SIG-M5 treated with dmso at 0.1 percent for 504 hours (cell line): ENCODE data around the gene MTMR4.
"Not testable (repeated sequence)": the region's sequence is repeated elsewhere in the genome, so short reads cannot be mapped to it uniquely, and the experiment has no call there.

Experiments
- DNase-seq: peaks from one replicate; lab custom pipeline; 2025; ENCODE audit not compliant: unreplicated experiment; lab: John Stamatoyannopoulos, UW

MTMR4 gene

GRCh38 chr17:58527306-58527705 is 12.9 kb upstream of the MTMR4 start:
- DNase-seq, result peak; percentile 37

- no peak for DNase-seq
Observed at GRCh38 chr17:58525239-58525638, 10.8 kb upstream of the MTMR4 start.

GRCh38 chr17:58521680-58522079 is 7.2 kb upstream of the MTMR4 start:
- no peak for DNase-seq

GRCh38 chr17:58520843-58521430 is 6.5 kb upstream of the MTMR4 start:
- peak; percentile 44 for DNase-seq

GRCh38 chr17:58517928-58518609 is 3.6 kb upstream of the MTMR4 start:
- DNase-seq, result peak; percentile 100

- no peak for DNase-seq
Observed at GRCh38 chr17:58517378-58517927, 3.0 kb upstream of the MTMR4 start.

- no peak for DNase-seq
Observed at GRCh38 chr17:58516644-58517377, 2.4 kb upstream of the MTMR4 start.

- no peak for DNase-seq
Observed at GRCh38 chr17:58515286-58515685, 848 bp upstream of the MTMR4 start.

- DNase-seq, result no peak
Observed at GRCh38 chr17:58514770-58515157, 326 bp upstream of the MTMR4 start.

GRCh38 chr17:58513267-58513964 is 1.0 kb downstream of the MTMR4 start:
- DNase-seq, result no peak

GRCh38 chr17:58510075-58510474 is 4.4 kb downstream of the MTMR4 start:
- no peak for DNase-seq

GRCh38 chr17:58508341-58509067 is 5.9 kb downstream of the MTMR4 start:
- no peak for DNase-seq

GRCh38 chr17:58507123-58507634 is 7.3 kb downstream of the MTMR4 start:
- peak; percentile 65 for DNase-seq

- no peak for DNase-seq
Observed at GRCh38 chr17:58506354-58507080, 7.9 kb downstream of the MTMR4 start.

- peak; percentile 63 for DNase-seq
Observed at GRCh38 chr17:58504826-58505351, 9.5 kb downstream of the MTMR4 start.

- peak; percentile 65 for DNase-seq
Observed at GRCh38 chr17:58503866-58504265, 10.6 kb downstream of the MTMR4 start.

GRCh38 chr17:58503134-58503533 is 11.3 kb downstream of the MTMR4 start:
- DNase-seq, result not testable (repeated sequence)

GRCh38 chr17:58501451-58501850 is 13.0 kb downstream of the MTMR4 start:
- DNase-seq, result no peak

GRCh38 chr17:58498177-58498828 is 16.1 kb downstream of the MTMR4 start:
- DNase-seq, result no peak
